NCI-H1105 treated with DMSO at 0.1 percent for 48 hours (cell line): ENCODE data around the gene L3MBTL4.
"Not testable (repeated sequence)": the region's sequence is repeated elsewhere in the genome, so short reads cannot be mapped to it uniquely, and the experiment has no call there.

Experiments used
- DNase-seq: peaks from one replicate; lab custom pipeline; 2025; lab: John Stamatoyannopoulos, UW

Gene L3MBTL4

DNA sequence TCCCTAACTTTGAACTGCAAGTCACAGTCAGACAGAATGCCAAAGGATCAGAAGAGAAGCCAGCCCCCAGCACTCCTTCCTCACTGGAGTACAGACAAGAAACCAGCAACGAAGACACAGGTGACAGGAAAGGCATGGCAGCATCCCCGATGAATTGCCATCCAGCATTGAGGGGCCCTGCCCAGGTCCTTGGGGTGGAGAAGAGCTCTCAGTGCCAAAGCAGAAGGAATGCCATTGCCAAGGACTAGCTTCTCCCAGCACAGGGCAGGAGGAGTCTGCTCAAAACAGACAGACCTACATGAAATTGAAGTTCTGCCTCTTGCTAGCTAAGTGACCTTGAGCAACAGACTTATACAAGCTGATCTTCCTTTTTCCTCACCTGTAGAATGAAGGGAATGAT is 220.1 kb downstream of the L3MBTL4 start:
- no peak for DNase-seq

DNA sequence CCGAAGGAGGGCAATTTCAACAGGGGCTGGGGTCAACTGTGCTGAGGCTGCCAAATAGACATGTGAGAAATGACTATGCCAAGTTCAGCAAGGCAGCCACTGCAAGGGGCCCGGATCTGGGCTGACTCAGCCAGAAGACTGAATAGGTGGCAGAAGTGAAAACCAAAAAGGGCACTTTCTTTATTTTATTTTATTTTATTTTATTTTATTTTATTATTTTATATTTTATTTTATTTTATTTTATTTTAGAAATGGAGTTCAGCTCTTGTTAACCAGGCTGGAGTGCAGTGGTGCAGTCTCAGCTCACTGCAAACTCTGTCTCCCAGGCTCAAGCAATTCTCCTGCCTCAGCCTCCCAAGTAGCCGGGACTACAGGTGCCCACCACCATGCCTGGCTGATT is 228.9 kb downstream of the L3MBTL4 start:
- not testable (repeated sequence) for DNase-seq

DNA sequence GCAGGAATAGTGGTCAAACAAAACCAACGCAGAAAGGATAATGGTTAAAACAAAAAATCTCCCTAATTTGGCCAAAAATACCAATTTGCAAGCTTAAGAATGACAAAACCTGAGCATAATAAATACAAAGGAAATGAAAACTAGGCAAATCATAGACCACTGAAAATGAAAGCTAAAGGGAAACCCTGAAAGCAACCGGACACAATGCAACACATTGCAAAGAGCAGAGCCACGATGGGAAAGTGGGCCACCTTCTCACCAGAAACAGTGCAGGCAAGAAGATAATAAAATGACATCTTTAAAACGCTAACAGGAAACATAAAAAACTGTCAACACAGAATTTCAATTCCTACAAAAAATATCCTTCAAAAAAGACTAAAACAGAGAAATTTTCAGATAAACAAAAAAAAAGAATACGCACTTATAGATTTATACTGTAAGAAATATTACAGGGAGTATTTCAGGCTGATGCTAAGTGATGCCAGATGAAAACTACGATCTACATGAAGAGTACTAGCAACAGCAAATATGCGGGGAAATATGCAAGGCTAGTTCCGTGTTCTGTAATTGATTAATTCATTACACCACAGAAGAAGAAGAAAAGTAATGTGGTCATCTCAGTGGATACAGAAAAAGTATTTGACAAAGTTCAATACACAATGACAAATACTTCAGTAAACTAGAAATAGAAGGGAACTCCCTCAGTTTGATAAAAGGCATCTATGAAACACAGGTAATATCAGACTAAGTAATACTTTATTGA is 239.5 kb downstream of the L3MBTL4 start:
- DNase-seq = no peak

DNA sequence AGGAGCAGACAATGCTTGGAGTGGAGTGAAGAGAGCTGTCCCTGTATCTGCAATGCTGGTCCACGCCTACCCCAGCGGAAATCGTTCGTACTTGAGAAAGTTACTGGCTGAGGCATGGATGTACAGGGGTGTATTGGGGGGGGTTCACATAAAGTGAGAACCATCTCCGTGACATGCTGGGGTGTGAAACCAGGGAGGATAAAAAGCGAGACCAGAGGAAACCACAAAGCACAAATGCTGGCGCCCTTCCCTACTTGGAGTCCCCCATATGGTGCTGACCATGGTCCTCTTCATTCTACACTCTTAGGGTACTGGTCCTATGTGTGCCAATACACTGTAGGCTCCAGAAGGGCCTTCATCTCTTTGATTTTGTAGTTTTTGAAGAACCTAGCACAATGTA is 244.1 kb downstream of the L3MBTL4 start:
- no peak for DNase-seq

DNA sequence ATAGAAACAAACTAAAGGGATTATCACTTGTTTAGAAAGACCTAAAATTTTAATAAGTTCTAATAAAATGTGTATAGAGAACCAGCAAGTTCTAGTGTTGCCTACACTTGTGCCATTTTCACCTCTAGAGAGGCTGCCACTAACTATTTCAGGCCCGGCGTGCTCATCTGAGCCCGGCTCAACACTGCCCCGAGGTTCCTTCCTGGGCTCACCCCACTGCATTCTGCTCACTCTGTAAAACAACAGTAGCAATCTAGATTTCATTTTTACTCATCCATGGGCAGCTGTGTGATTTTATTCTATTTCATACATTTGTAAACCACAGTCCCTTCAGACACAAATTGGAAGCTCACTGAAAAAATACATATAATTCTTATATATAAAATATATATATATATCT is 253.2 kb downstream of the L3MBTL4 start:
- DNase-seq = no peak

DNA sequence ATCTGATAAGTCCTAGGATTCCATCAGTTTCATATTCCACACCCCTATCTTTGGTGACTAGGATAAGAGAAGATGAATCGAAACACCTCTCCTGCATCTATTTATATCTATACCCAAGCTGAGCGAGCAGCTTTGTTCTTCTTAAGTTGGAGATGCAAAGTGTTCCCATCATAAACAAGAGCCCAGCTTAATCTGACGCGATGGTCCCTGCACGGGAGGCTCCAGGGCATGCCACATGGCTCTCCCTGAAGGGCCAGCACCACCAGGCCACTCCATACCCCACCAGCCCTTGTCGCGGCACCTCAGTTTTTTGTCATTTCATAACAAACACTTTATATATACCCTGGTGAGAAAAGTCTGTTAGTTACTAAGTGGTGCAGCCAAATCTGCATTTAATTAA is 255.3 kb downstream of the L3MBTL4 start:
- no peak for DNase-seq

DNA sequence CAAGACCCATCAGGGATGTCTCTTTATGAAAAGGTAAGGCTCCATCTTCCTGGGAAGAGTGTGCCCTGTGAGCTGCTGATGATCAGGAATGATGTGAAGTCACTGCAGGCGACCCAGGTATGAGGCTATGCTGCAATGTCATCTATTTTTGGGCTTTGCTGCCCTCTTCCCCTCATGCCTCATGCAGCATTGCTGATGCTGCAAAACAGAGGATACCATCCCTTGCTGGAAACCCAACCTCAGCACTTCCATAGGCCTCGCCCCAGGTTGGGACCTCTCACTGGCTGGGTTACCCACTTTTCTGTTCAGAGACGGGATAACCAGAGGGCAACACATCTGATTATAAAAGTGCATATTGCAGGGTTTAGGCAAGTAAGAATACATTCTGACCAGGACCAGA is 255.8 kb downstream of the L3MBTL4 start:
- no peak for DNase-seq

DNA sequence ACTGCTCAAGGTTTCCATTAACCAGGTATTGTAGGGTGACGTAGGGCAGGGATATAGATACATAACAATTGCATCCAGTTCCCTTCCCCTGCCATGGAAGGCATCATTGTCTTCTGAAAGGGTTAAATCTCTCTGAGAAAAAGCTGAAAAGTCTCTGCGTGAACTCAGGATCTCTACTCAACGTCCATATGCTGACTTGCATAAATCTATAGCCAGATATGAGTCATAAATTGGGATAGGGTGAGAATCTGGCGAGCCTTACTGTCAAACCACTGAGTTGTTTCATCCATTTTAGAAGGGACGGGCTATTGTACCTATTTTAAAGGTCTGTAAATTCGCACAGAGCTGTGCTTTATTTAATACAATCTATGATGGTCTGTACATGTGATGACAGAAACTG is 258.3 kb downstream of the L3MBTL4 start:
- no peak for DNase-seq

DNA sequence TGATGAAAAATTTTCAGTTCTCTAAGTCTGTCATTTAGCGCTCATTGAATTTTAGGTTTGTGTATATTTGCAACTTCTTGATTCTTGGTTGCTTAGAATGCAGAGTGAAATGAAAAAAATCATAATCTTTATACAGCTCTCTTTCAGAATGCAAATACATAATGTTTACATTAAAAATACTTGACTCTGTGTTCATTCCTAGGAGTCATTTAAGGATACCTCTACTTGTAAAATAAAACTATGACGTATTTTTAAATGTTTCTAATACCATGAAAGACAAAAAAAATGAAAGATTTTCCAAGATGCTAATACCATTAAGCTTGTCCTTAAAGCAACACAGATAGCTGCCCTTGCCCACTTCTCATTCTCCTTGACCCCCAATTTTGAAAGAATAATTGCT is 259.0 kb downstream of the L3MBTL4 start:
- no peak for DNase-seq

DNA sequence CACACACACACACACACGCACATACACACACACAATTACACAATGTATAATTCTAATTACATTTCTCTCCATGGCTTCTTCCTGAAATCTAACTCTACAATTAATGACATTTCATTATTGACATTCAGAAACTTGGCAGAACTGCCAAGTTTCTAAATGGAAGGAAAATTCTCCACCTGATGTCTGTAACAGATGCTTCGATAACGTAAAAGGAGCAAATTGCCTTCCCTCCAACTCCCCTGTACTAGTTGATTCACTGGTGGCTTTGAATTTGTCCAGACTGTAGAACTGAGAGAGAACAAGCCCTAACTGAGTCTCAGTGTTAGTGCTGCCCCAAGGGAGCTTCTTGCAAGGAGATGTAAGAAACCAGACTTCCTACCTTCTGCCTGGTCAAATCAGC is 264.3 kb downstream of the L3MBTL4 start:
- peak; percentile 74 for DNase-seq

DNA sequence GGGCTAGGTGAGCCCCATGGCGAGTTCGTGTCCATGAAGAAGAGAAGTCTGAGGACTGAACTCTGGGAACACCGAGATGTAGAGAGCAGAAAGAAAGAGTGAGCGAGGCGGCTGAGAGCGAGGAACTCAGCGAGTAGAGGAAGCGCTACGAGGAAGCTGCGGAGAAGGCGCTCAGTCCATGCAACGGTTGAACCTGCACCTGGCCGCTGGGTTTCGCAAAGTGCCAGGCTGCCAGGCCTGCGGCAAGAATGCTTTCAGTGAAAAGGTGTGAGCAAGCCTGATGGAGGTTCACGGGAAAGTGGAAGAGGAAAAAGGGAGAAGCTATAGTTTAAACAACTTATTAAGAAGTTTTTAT is 268.4 kb downstream of the L3MBTL4 start:
- no peak for DNase-seq

DNA sequence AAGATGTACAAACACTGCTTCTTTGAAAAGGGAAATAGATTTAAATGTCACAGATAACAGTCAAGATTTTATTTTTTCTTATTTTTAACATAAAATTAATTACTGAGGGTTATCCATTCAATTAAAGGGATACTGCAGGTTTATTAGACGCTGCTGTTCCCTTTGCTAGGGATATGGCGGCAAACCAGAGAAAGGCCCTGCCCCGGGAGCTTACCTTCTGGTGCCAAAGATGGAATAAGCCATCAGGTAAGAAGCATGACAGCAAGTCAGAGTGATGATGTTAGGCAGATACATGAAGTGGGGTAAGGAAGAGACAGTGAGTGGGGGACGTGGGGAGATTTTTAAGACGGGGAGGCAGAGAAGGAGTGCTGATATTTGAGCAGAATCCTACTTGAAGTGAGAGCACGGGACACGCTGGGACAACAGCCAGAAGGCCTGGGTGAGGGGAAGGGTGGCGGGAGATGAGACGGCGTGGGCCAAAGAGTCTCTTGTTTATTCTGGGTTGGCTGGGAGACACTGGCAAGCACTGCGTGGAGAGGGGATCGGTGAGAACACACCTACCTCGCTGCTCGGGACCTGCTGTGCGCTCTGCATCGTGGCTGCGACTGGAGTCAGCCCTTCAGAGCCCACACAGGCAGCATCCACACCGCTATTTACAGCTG is 268.9 kb downstream of the L3MBTL4 start:
- DNase-seq = no peak

DNA sequence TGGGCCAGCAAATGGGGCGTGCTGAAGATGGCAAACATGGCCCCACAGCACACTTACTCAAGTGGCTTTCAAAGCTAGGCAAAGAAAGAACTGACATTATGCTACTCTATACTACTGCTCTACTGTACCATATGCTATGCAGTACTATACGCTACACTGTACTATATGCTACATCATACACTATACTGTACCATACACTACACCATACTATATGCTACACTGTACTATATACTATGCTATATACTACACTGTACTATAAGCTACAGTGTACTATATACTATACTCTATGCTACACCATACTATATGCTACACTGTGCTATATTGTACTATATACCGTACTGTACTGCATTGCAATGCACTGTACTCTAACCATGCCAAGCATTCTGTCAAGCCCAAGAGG is 275.7 kb downstream of the L3MBTL4 start:
- no peak for DNase-seq

DNA sequence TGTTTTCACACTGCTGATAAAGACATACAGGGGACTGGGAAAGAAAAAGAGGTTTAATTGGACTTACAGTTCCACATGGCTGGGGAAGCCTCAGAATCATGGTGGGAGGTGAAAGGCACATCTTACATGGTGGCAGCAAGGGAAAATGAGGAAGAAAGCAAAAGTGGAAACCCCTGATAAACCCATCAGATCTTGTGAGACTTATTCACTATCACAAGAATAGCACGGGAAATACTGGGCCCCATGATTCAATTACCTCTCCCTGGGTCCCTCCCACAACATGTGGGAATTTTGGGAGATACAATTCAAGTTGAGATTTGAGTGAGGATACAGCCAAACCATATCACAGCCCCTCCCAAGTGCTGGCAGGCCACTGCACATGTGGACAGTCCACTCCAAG is 278.8 kb downstream of the L3MBTL4 start:
- not testable (repeated sequence) for DNase-seq

DNA sequence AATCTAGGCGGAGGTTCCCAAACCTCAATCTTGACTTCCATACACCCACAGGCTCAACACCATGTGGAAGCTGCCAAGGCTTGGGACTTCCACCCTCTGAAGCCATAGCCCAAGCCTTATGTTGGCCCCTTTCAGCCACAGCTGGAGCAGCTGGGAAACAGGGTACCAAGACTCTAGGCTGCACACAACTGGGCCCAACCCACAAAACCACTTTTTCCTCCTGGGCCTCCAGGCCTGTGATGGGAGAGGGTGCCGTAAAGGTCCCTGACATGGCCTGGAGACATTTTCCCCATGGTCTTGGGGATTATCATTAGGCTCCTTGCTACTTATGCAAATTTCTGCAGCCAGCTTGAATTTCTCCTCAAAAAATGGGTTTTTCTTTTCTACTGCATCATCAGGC is 279.7 kb downstream of the L3MBTL4 start:
- DNase-seq = not testable (repeated sequence)

DNA sequence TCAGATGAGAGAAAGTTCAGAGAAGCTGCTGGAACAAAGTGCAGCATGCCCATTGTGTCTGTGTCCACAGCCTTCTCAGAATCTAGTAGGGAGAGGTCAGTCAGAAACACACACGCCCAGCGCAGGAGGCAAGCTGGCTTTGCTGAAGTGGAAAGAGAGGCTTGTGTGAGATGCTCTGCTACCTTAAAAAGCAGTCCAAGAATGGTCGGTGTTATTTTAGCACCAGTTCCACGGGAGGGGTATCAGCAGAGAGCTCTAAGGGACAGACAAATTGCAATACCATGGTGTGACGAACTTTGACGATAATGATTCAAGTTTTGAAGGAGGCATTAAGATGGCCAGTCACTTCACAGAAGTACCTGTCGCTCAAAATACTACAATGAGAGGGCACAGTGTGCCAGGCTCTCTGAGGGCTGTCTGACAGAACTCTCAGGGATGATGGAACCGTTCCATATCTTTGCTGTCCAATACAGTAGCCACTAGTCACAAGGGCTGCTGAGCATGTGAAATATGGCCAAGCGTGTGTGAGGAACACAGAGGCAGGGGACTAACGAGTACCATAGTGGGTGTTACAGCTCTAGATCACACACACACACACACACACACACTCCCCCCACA is 281.9 kb downstream of the L3MBTL4 start:
- no peak for DNase-seq

DNA sequence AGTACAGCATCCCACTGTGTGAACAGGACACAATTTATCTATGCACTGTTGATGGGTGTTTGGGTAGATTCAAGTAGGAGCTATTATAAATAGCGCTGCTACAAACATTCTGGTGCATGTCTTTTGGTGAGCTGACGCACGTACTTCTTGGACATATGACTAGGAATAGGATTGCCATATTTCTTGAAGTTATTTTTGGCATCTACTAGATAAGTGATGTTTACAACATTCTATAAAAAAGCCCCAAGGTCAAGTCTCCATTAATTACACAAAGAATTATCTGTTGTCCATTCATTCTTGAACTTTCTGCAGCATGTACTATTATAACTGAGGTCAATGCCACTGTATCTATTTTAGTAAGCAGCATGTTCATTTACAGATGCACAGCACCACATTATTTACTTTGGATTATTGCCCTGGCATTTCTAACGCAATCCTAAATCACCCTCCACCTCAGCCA is 293.9 kb downstream of the L3MBTL4 start:
- no peak for DNase-seq

DNA sequence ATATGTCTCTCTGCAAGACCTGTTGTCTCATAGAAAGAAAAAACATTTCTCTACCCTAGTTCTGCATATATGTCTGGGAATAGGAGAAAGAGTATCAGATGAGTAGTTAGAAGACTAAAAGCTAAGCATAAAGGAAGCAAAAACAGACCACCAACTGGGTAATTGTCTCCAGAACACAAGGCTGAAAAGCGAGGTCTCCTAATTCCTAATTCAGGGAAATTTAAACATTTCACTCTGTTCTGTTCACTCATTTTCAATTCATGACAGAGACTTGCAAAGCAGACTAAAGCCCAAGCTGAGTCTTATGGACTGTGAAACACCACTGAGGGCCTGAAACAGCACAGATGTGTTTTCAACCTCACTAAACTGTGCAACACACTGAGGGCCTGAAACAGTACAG is 294.9 kb downstream of the L3MBTL4 start:
- DNase-seq = no peak

DNA sequence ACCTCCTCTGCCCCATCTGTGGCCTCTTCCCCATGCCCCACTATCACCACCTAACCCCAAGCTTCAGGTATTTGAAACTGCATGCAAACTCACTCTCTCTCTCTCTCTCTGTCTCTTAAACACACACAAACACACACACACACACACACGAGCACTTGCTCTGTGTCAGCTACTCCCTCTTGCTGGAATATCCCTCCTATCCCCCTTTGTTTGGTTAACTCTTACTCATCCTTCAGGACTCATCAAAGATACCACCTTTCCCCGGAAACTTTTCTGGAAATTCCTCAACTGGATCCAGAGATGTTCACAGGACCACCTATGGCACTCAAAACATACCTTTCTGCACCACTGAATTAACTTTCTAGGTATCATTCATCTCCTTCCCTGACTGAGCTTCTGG is 296.6 kb downstream of the L3MBTL4 start:
- no peak for DNase-seq

DNA sequence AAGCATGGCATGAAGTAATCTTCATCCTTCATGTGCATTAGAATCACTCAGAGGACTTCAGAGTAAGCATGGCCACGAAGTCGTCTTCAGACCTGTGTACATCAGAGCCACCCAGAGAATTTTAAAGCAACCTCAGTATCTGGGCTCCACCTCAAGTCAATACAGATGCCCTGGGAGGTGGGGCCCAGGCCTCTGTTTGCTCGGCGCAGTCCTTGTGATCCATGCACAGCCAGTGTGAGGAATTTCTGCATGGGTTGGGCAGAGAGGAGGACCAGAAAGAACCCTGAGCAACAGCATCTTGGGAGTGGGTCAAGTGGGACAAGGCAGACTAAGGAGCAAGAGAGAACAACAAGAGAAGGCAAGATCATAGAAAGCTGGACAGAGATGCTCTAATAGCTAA is 299.0 kb downstream of the L3MBTL4 start:
- DNase-seq = no peak

DNA sequence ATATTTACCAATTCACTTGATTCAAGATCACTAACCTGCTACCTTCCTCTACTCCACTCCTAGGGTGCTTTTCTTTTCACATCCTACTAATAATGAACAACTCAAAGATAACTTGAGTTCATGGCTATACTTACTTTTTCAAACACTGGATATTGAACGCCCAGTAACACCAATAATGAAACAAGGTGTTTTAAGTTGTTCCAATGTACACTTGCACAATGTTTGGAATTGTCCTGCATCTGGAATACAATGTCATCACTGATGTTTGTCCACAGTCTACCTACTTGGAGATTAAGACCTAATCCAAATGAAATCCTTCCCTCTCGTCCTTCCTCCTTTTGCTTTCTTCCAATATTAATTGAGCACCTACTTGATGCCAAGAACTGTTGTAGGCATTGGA is 301.1 kb downstream of the L3MBTL4 start:
- no peak for DNase-seq

DNA sequence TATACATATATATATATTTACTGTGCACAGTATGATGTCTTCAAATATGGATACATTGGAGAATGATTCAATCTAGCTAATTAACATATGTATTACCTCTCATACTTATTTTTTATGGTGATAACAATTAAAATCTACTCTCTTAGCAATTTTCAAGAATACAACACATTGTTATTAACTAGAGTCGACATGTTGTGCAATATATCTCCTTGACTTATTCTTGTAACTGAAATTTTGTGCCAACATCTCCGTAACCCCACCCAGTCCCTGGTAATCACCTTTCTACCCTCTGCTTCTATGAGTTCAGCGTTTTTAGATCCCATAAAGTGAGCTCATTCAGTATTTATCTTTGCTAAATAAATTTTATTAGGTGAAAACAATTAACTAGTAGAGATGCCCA is 303.0 kb downstream of the L3MBTL4 start:
- DNase-seq = no peak

DNA sequence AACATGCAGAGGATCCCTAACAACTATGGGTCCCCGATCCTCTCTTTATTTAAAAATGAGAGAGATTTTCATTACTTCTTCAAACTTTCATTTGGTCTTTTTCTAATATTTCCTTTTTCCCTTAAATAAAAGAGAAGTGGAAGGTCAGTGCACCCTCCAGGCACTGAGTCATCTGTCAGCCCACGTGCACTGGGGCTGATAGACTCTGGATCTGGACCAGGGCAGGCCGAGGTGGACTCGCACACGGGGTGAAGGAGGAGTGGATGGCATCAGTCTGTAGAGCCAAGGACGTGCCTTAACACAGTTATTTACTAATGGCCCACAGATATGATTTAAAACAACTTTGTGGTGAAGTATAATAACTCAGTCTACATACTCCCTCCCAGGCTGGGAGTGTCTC is 305.0 kb downstream of the L3MBTL4 start:
- DNase-seq = no peak
